ENCODE measurements around the gene AGTR1. TPM values are rescaled to one million over a fixed set of nuclear protein-coding genes. Genes with fewer than 3 reads are reported as not detected.

Gene AGTR1
- total and polyA plus RNA-seq, 10 of the 15 experiments (the other 5 are each of a cell fraction or from before 2014, with no cell fraction given) = not detected

DNA sequence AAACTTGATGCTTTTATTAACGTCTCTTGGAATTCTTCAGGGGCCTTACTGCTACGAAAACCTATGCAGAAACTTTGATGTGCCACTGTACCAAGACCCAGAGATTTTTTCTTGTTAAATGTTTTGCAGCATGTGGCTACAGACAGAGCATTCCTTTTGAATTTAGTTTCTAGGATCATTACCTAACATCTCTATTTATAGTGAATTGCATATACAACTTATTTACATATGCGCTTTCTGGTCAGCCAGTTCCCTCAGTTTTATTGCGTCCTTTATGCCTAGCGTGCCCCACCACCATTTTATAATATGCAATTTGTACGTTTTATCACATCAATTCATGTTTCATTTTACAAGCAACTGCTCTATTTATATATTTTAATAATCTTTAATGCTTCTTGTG is 46.2 kb upstream of the AGTR1 start:
- ChIA-PET RAD21 (ENCODE audit: unreplicated experiment) (no interaction called here), CTCF (no interaction called here), POLR2A (no interaction called here), SMC1A (ENCODE audit: uncharacterized antibody, unreplicated experiment) (no interaction called here)
- H3K4me3 ChIP-seq = no peak overlapping the region
- H3K27ac ChIP-seq (ENCODE audit: control insufficient read depth, insufficient read depth) = no peak overlapping the region
- BruUV-seq (replicated peaks) = no TSS peak
- H3K36me3 ChIP-seq (ENCODE audit: control insufficient read depth in 2 of 2, insufficient read depth in 2 of 2, low read length in 1 of 2) = no peaks in the 10 kb centered on the region
- no peak overlapping the region for H3K9ac ChIP-seq (ENCODE audit: control insufficient read depth, insufficient read depth, low read length)
- ATAC-seq (no peak), FAIRE-seq (no peak), DNase-seq (ENCODE audit: low read depth, low spot score) (no peak)
- H2AFZ ChIP-seq (ENCODE audit: control insufficient read depth, low read depth, low read length) = no peak overlapping the region
- no peaks in the 10 kb centered on the region for H3K27me3 ChIP-seq (replicated peaks in 1 of 2; ENCODE audit: control insufficient read depth in 2 of 2, insufficient read depth in 2 of 2, low read length in 1 of 2)
- TF ChIP-seq MAX (IDR thresholded peaks at IDR 0.05; ENCODE audit: low read depth, low read length) = no peak
- TF ChIP-seq FOXM1 (IDR thresholded peaks at IDR 0.05; ENCODE audit: low read depth, low read length) = no peak
- no peak for TF ChIP-seq RCOR1 (conservative IDR thresholded peaks at IDR 0.05; ENCODE audit: low read depth, low read length)
- TF ChIP-seq BMI1 (IDR thresholded peaks at IDR 0.05; ENCODE audit: borderline replicate concordance) = no peak
- no peak overlapping the region for H3K4me2 ChIP-seq (ENCODE audit: control insufficient read depth, insufficient read depth)
- no peaks in the 10 kb centered on the region for H3K4me1 ChIP-seq (ENCODE audit: control insufficient read depth, insufficient read depth, low read length)
- in situ Hi-C loops (cut with MboI) (no loop called here), intact Hi-C loops (cut with micrococcal nuclease; ENCODE audit: unreplicated experiment) (no loop called here)
- no peaks in the 10 kb centered on the region for H3K9me3 ChIP-seq (replicated peaks; ENCODE audit: control insufficient read depth, insufficient read depth, low read length)
- WGBS (ENCODE audit: insufficient coverage, insufficient replicate concordance, low lambda C conversion rate, missing lambda C conversion rate) = 39% methylated on average over 6 of the region's 6 CpGs
- H4K20me1 ChIP-seq (ENCODE audit: control insufficient read depth, insufficient read depth) = no peaks in the 10 kb centered on the region
- H3K79me2 ChIP-seq (ENCODE audit: control insufficient read depth, insufficient read depth, low read length) = no peaks in the 10 kb centered on the region

DNA sequence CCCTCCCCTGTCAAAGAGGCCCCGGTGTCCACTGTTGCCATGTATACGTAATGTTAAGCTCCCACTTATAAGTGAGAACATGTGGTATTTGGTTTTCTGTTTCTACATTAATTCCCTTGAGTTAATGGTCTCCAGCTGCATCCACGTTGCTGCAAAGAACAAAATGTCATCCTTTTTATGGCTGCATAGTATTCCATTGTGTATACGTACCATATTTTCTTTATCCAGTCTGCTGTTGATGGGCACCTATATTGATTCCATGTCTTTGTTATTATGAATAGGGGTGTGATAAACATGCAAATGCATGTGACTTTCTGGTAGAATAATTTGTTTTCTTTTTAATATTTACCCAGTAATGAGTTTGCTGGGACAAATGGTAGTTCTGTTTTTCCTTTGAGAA is 43.3 kb upstream of the AGTR1 start:
- SMC1A ChIA-PET (ENCODE audit: uncharacterized antibody, unreplicated experiment) = no interaction called here
- RAD21 ChIA-PET (ENCODE audit: unreplicated experiment) = no interaction called here
- intact Hi-C loops (cut with micrococcal nuclease; ENCODE audit: unreplicated experiment) = no loop called here
- TF ChIP-seq GABPA (IDR thresholded peaks at IDR 0.05; ENCODE audit: low read depth) (no peak), IRF3 (IDR thresholded peaks at IDR 0.05) (no peak), FOXK2 (IDR thresholded peaks at IDR 0.05) (no peak), NR2C2 (IDR thresholded peaks at IDR 0.05; ENCODE audit: borderline replicate concordance, control insufficient read depth, insufficient read length, low read depth) (no peak), PBX3 (IDR thresholded peaks at IDR 0.05; ENCODE audit: insufficient replicate concordance, low read depth, low read length) (no peak), HDAC2 (IDR thresholded peaks at IDR 0.05) (no peak), NFYB (IDR thresholded peaks at IDR 0.05; ENCODE audit: insufficient read depth, low read depth, low read length) (no peak)
- TF ChIP-seq, protein P1, sequence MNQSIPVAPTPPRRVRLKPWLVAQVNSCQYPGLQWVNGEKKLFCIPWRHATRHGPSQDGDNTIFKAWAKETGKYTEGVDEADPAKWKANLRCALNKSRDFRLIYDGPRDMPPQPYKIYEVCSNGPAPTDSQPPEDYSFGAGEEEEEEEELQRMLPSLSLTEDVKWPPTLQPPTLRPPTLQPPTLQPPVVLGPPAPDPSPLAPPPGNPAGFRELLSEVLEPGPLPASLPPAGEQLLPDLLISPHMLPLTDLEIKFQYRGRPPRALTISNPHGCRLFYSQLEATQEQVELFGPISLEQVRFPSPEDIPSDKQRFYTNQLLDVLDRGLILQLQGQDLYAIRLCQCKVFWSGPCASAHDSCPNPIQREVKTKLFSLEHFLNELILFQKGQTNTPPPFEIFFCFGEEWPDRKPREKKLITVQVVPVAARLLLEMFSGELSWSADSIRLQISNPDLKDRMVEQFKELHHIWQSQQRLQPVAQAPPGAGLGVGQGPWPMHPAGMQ (IDR thresholded peaks at IDR 0.05; ENCODE audit: borderline replicate concordance) = no peak
- H2AFZ ChIP-seq (ENCODE audit: control insufficient read depth, low read depth, low read length) = no peak overlapping the region
- no peaks in the 10 kb centered on the region for H4K20me1 ChIP-seq (ENCODE audit: control insufficient read depth, insufficient read depth)
- POLR2A ChIA-PET = no interaction called here
- no peak overlapping the region for H3K9ac ChIP-seq (ENCODE audit: control insufficient read depth, insufficient read depth, low read length)
- DNase-seq (ENCODE audit: low read depth, low spot score) = no peak
- no TSS peak for BruUV-seq (replicated peaks)
- whole genome bisulfite sequencing (ENCODE audit: insufficient coverage, insufficient replicate concordance, low lambda C conversion rate, missing lambda C conversion rate) = 59% methylated on average over 4 of the region's 4 CpGs
- CTCF ChIA-PET = no interaction called here
- H3K27me3 ChIP-seq (replicated peaks in 1 of 2; ENCODE audit: control insufficient read depth in 2 of 2, insufficient read depth in 2 of 2, low read length in 1 of 2) = no peaks in the 10 kb centered on the region
- H3K27ac ChIP-seq (ENCODE audit: control insufficient read depth, insufficient read depth) = no peak overlapping the region
- in situ Hi-C loops (cut with MboI) = no loop called here
- no peak overlapping the region for H3K4me2 ChIP-seq (ENCODE audit: control insufficient read depth, insufficient read depth)
- no peaks in the 10 kb centered on the region for H3K79me2 ChIP-seq (ENCODE audit: control insufficient read depth, insufficient read depth, low read length)
- FAIRE-seq = no peak
- H3K9me3 ChIP-seq (replicated peaks; ENCODE audit: control insufficient read depth, insufficient read depth, low read length) = no peaks in the 10 kb centered on the region
- no peaks in the 10 kb centered on the region for H3K4me1 ChIP-seq (ENCODE audit: control insufficient read depth, insufficient read depth, low read length)
- ATAC-seq = no peak
- H3K36me3 ChIP-seq (ENCODE audit: control insufficient read depth in 2 of 2, insufficient read depth in 2 of 2, low read length in 1 of 2) = no peaks in the 10 kb centered on the region
- no peak overlapping the region for H3K4me3 ChIP-seq
